ENCODE results near the gene P4HB.

DNA sequence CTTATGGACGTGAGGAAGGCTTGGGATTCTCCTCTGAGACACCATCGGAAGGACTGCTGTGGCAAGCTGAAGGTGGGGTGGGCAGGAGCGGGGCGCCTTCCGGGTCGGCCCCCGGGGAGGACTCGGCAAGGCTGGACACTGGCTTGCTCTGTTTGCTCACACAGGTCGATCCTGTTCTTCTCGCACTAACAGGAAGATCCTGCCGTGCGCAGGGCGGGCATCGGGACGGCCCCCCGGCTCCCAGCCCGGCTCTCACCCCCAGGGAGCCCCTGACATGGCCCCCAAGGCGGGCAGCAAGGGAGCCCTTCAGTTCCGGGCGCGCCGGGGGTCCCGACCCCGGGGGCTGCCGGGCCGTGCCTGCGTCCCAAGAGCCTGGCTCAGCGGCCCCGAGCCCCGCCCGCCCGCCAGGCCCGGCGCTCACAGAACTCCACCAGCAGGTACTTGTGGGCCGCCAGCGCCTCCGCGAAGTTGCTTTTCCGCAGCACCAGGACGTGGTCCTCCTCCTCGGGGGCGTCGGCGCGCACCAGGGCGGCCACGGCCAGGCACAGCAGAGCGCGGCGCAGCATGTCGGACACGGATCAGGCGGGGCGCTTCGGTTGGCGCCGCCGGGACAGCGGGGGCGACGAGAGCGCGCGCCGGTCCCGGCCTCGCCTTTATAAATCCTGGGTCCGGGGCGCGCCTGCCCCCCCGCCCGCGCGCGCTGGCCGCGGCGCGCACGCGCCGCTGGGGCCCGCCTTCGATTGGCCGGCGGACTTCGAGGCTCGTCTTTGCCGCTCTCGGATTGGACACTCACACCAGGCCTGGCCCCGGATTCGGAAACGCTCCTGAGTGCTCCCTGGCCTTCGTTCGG, at the start of gene P4HB:
- TF ChIP-seq, protein P1, sequence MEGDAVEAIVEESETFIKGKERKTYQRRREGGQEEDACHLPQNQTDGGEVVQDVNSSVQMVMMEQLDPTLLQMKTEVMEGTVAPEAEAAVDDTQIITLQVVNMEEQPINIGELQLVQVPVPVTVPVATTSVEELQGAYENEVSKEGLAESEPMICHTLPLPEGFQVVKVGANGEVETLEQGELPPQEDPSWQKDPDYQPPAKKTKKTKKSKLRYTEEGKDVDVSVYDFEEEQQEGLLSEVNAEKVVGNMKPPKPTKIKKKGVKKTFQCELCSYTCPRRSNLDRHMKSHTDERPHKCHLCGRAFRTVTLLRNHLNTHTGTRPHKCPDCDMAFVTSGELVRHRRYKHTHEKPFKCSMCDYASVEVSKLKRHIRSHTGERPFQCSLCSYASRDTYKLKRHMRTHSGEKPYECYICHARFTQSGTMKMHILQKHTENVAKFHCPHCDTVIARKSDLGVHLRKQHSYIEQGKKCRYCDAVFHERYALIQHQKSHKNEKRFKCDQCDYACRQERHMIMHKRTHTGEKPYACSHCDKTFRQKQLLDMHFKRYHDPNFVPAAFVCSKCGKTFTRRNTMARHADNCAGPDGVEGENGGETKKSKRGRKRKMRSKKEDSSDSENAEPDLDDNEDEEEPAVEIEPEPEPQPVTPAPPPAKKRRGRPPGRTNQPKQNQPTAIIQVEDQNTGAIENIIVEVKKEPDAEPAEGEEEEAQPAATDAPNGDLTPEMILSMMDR (IDR thresholded peaks at IDR 0.05): no peak
- TF ChIP-seq EP300 (IDR thresholded peaks at IDR 0.05): no peak
- peak; percentile 55 to 59 for TF ChIP-seq POLR2A (IDR thresholded peaks at IDR 0.05)

Data from tibial nerve (tissue), 4 donors.